Measurements from ENCODE around the gene CYB561.

DNA sequence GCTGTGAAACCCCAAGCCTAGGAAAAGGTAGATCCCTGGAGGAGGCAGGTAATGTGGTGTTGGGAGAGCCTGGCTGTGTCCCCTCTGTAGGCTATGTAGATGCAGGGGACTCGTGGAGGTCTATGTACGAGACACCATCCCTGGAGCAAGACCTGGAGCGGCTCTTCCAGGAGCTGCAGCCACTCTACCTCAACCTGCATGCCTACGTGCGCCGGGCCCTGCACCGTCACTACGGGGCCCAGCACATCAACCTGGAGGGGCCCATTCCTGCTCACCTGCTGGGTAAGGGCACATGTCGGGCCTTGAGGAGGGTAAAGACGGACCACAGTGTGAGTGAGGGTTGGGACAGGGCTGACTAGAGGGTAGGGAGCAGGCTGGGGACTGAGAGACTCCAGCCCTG is 42.7 kb upstream of the CYB561 start:
- TF ChIP-seq, protein P1, sequence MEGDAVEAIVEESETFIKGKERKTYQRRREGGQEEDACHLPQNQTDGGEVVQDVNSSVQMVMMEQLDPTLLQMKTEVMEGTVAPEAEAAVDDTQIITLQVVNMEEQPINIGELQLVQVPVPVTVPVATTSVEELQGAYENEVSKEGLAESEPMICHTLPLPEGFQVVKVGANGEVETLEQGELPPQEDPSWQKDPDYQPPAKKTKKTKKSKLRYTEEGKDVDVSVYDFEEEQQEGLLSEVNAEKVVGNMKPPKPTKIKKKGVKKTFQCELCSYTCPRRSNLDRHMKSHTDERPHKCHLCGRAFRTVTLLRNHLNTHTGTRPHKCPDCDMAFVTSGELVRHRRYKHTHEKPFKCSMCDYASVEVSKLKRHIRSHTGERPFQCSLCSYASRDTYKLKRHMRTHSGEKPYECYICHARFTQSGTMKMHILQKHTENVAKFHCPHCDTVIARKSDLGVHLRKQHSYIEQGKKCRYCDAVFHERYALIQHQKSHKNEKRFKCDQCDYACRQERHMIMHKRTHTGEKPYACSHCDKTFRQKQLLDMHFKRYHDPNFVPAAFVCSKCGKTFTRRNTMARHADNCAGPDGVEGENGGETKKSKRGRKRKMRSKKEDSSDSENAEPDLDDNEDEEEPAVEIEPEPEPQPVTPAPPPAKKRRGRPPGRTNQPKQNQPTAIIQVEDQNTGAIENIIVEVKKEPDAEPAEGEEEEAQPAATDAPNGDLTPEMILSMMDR (IDR thresholded peaks at IDR 0.05; ENCODE audit: insufficient read depth, low read depth, low read length) = no peak
- TF ChIP-seq EZH2 (IDR thresholded peaks at IDR 0.05; ENCODE audit: insufficient read depth, low read length) = no peak
